CD4-positive, CD25-positive, alpha-beta regulatory T cell (primary cell): ENCODE results near the gene TFF2. TPM values are rescaled to one million over a fixed set of nuclear protein-coding genes. Genes with fewer than 3 reads are reported as not detected.

ENCODE experiments used
- ATAC-seq, 2 donors: fragments of 150-1000 bp; cut with Tn5 transposase; one replicate each; pipeline ENCODE4 v1.10.0; 2021; ENCODE audit warnings: low read depth in 2 of 2, moderate number of reproducible peaks in 2 of 2, moderate library complexity in 1 of 2
- DNase-seq, 3 donors: peaks; one replicate each; pipeline versions ENCODE4 v3.0.0 to v3.0.0-alpha.2; 2012 to 2022; ENCODE audit warnings: mixed read lengths in 1 of 3
- H3K27ac ChIP-seq: one replicate; pipeline ENCODE4 v1.7.0; 2013; ENCODE audit warnings: mild to moderate bottlenecking, low read length; ENCODE audit not compliant: insufficient read depth, poor library complexity, severe bottlenecking
- H3K27me3 ChIP-seq: one replicate; pipeline ENCODE4 v1.7.0; 2013; ENCODE audit warnings: low read length; ENCODE audit not compliant: control insufficient read depth, insufficient read depth
- H3K36me3 ChIP-seq: one replicate; pipeline ENCODE4 v1.7.0; 2013; ENCODE audit warnings: mild to moderate bottlenecking, low read length, moderate library complexity; ENCODE audit not compliant: control insufficient read depth, insufficient read depth
- H3K4me1 ChIP-seq: 2 replicates; pipeline ENCODE4 v1.7.0; 2013; ENCODE audit warnings: mild to moderate bottlenecking, low read length; ENCODE audit not compliant: insufficient read depth, control insufficient read depth, poor library complexity, severe bottlenecking
- H3K4me3 ChIP-seq: one replicate; pipeline ENCODE4 v1.7.0; 2013; ENCODE audit warnings: low read depth, mild to moderate bottlenecking, low read length, moderate library complexity
- H3K9me3 ChIP-seq, 2 experiments: 1 replicate in 1 of 2; 2 replicates in 1 of 2; pipeline ENCODE4 v1.7.0; 2013; ENCODE audit warnings: low read length in 2 of 2, mild to moderate bottlenecking in 1 of 2, moderate library complexity in 1 of 2; ENCODE audit not compliant: control insufficient read depth in 2 of 2
- H3K27ac Mint-ChIP-seq, 3 donors: one replicate each; pipeline ENCODE4 v1.8.0; 2020 to 2022; ENCODE audit warnings: mild to moderate bottlenecking in 3 of 3, mixed read lengths in 3 of 3, moderate library complexity in 2 of 3
- H3K27me3 Mint-ChIP-seq: one replicate; pipeline ENCODE4 v1.8.0; 2022; ENCODE audit warnings: mild to moderate bottlenecking, mixed read lengths
- H3K36me3 Mint-ChIP-seq: one replicate; pipeline ENCODE4 v1.8.0; 2020; ENCODE audit warnings: mixed read lengths
- H3K4me1 Mint-ChIP-seq, 4 donors: one replicate each; pipeline ENCODE4 v1.8.0; 2020 to 2022; ENCODE audit warnings: mixed read lengths in 4 of 4, mild to moderate bottlenecking in 1 of 4
- H3K4me3 Mint-ChIP-seq, 4 donors: one replicate each; pipeline ENCODE4 v1.8.0; 2020 to 2022; ENCODE audit warnings: mild to moderate bottlenecking in 4 of 4, mixed read lengths in 4 of 4, moderate library complexity in 3 of 4
- H3K9me3 Mint-ChIP-seq, 7 donors: one replicate each; pipeline ENCODE4 v1.8.0; 2020 to 2022; ENCODE audit warnings: mixed read lengths in 7 of 7, mild to moderate bottlenecking in 3 of 7, moderate library complexity in 2 of 7
- polyA plus RNA-seq, 4 donors: library from polyadenylated mRNA; unstranded; fragments of 300-500 nt; fragmentation: Illumina TruSeq; gene quantifications; one replicate each; pipeline ENCODE4 v1.2.3, GENCODE V29; 2021
- total RNA-seq: library from RNA; stranded (reverse); gene quantifications from one replicate; pipeline ENCODE4 v1.2.3, GENCODE V29; 2022

The TFF2 gene
- total and polyA plus RNA-seq, 5 donors from 2014 or later = not detected

GRCh38 chr21:42370894-42371654 lies 20.3 kb upstream of the TFF2 start:
- Histone ChIP-seq H3K4me1 (peaks cover 11% of the 10 kb centered on the region), H3K27me3 (no peaks in the 10 kb centered on the region), H3K27ac (no peak overlapping the region), H3K4me3 (no peak overlapping the region), H3K36me3 (no peaks in the 10 kb centered on the region), H3K9me3 (no peaks in the 10 kb centered on the region)
- Mint-ChIP-seq H3K4me3 (no peak overlapping the region), H3K27me3 (peaks cover 5% of the 10 kb centered on the region), H3K36me3 (no peaks in the 10 kb centered on the region), H3K27ac (peak overlapping the region in 2 of 3 donors; percentile 26 to 75), H3K4me1 (peaks cover 3 to 12% (median 7%) of the 10 kb centered on the region in 4 donors), H3K9me3 (no peaks in the 10 kb centered on the region)
- ATAC-seq (no peak), DNase-seq (no peak)

- H3K27me3 ChIP-seq = no peaks in the 10 kb centered on the region
- no peak for ATAC-seq
Measured at GRCh38 chr21:42369821-42370220, 19.0 kb upstream of the TFF2 start.

GRCh38 chr21:42367367-42368165 lies 16.8 kb upstream of the TFF2 start:
- Mint-ChIP-seq H3K4me3 (no peak overlapping the region), H3K27me3 (peaks cover 8% of the 10 kb centered on the region), H3K27ac (no peak overlapping the region), H3K36me3 (no peaks in the 10 kb centered on the region), H3K4me1 (peaks cover 0 to 2% (median 0%) of the 10 kb centered on the region in 4 donors), H3K9me3 (no peaks in the 10 kb centered on the region)
- H3K4me1 ChIP-seq = no peaks in the 10 kb centered on the region
- H3K36me3 ChIP-seq = no peaks in the 10 kb centered on the region
- ATAC-seq (no peak), DNase-seq (no peak)
- H3K9me3 ChIP-seq = no peaks in the 10 kb centered on the region
- H3K27me3 ChIP-seq = no peaks in the 10 kb centered on the region
- no peak overlapping the region for H3K27ac ChIP-seq
- no peak overlapping the region for H3K4me3 ChIP-seq

More at GRCh38 chr21:42369821-42370220, 19.0 kb upstream of the TFF2 start:
- no peak overlapping the region for H3K4me3 ChIP-seq
- no peak overlapping the region for H3K27ac ChIP-seq
- peaks cover 8% of the 10 kb centered on the region for H3K27me3 Mint-ChIP-seq
- no peaks in the 10 kb centered on the region for H3K9me3 ChIP-seq
- H3K36me3 Mint-ChIP-seq = no peaks in the 10 kb centered on the region
- no peak overlapping the region for H3K4me3 Mint-ChIP-seq
- H3K4me1 Mint-ChIP-seq = peaks cover 3 to 11% (median 6%) of the 10 kb centered on the region in 4 donors
- no peaks in the 10 kb centered on the region for H3K36me3 ChIP-seq
- no peak overlapping the region for H3K27ac Mint-ChIP-seq
- peaks cover 6% of the 10 kb centered on the region for H3K4me1 ChIP-seq
- no peaks in the 10 kb centered on the region for H3K9me3 Mint-ChIP-seq
- no peak for DNase-seq

- Histone ChIP-seq H3K9me3 (no peaks in the 10 kb centered on the region), H3K36me3 (no peaks in the 10 kb centered on the region), H3K4me3 (no peak within 1 kb of the TSS), H3K27me3 (no peaks in the 10 kb centered on the region), H3K4me1 (no peaks in the 10 kb centered on the region), H3K27ac (no peak within 1 kb of the TSS)
- H3K36me3 Mint-ChIP-seq = no peaks in the 10 kb centered on the region
- H3K27me3 Mint-ChIP-seq = peaks cover 15% of the 10 kb centered on the region
- peak within 1 kb of the TSS in 1 of 3 donors; percentile 42 for H3K27ac Mint-ChIP-seq
- no peak within 1 kb of the TSS for H3K4me3 Mint-ChIP-seq
- no peaks in the 10 kb centered on the region for H3K9me3 Mint-ChIP-seq
- no peak for ATAC-seq
- peaks cover 0 to 2% (median 0%) of the 10 kb centered on the region in 4 donors for H3K4me1 Mint-ChIP-seq
- no peak for DNase-seq
Measured at GRCh38 chr21:42366292-42367010, 15.7 kb upstream of the TFF2 start, which contains the start of gene TFF1. Gene TFF1 (minus strand): TSS chr21:42366535. CDS start chr21:42366495, 40 bp downstream.

GRCh38 chr21:42365770-42366169 lies 15.0 kb upstream of the TFF2 start:
- Mint-ChIP-seq H3K9me3 (no peaks in the 10 kb centered on the region), H3K36me3 (no peaks in the 10 kb centered on the region), H3K4me1 (peaks cover 0 to 2% (median 0%) of the 10 kb centered on the region in 4 donors), H3K4me3 (no peak overlapping the region), H3K27ac (no peak overlapping the region), H3K27me3 (peaks cover 15% of the 10 kb centered on the region)
- DNase-seq (no peak), ATAC-seq (no peak)
- no peaks in the 10 kb centered on the region for H3K27me3 ChIP-seq
- H3K4me1 ChIP-seq = no peaks in the 10 kb centered on the region
- H3K27ac ChIP-seq = no peak overlapping the region
- H3K9me3 ChIP-seq = no peaks in the 10 kb centered on the region
- no peak overlapping the region for H3K4me3 ChIP-seq
- no peaks in the 10 kb centered on the region for H3K36me3 ChIP-seq

DNA sequence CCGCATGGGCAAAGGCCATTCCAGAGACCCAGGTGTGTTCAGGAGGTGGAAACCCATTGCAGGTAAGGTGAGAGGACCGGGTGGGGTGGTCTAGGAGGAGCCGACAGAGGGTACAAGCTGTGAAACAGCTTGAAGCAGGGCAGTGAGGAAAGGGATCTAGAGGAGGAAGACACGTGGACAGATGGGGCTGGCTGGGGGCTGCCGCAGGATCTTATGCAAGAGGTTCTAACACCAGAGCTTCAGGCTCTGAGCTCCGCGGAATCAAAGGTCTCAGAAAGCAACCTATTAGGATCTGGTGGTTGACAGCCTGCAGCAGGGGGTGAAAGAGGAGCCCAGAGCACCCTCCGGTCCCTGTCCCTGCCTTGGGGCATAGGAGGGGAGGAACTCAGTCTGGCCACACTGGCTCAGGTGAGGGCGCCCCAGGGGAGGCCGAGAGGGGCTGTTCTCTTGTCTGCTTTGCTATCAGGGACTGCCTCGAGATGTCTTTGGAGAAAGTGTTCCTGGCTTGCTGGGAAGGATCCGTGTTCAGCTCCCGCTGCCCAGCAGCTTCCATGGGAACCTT lies 13.6 kb upstream of the TFF2 start:
- no peaks in the 10 kb centered on the region for H3K27me3 ChIP-seq
- H3K4me3 ChIP-seq = no peak overlapping the region
- Mint-ChIP-seq H3K4me3 (no peak overlapping the region), H3K36me3 (no peaks in the 10 kb centered on the region), H3K4me1 (peaks cover 0 to 2% (median 0%) of the 10 kb centered on the region in 4 donors), H3K27ac (no peak overlapping the region), H3K9me3 (no peaks in the 10 kb centered on the region), H3K27me3 (peaks cover 15% of the 10 kb centered on the region)
- no peaks in the 10 kb centered on the region for H3K36me3 ChIP-seq
- H3K4me1 ChIP-seq = no peaks in the 10 kb centered on the region
- no peak for ATAC-seq
- no peak for DNase-seq
- peaks cover 0 to 5% of the 10 kb centered on the region in 2 experiments for H3K9me3 ChIP-seq
- no peak overlapping the region for H3K27ac ChIP-seq

DNA sequence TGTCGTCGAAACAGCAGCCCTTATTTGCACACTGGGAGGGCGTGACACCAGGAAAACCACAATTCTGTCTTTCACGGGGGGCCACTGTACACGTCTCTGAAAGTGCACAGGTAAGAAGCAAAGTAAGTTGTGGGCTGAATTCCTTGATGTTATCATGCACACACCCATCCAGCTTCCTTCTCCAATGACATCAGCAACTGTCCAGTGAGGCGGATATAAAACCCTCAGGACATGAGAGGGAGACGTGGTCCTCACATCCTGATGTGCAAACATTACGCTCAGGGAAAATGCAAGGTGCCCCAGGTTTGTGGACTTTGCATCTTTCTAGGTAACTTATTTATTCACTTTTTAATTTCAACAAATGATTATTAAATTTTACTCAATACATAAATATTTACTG lies 12.5 kb upstream of the TFF2 start:
- Mint-ChIP-seq H3K27ac (no peak overlapping the region), H3K27me3 (peaks cover 15% of the 10 kb centered on the region), H3K9me3 (peaks cover 0 to 2% (median 0%) of the 10 kb centered on the region in 7 donors), H3K36me3 (no peaks in the 10 kb centered on the region), H3K4me1 (peaks cover 0 to 2% (median 0%) of the 10 kb centered on the region in 4 donors), H3K4me3 (no peak overlapping the region)
- DNase-seq = no peak
- ATAC-seq = no peak
- peaks cover 0 to 5% of the 10 kb centered on the region in 2 experiments for H3K9me3 ChIP-seq
- no peaks in the 10 kb centered on the region for H3K4me1 ChIP-seq
- no peak overlapping the region for H3K27ac ChIP-seq
- H3K27me3 ChIP-seq = no peaks in the 10 kb centered on the region
- no peak overlapping the region for H3K4me3 ChIP-seq
- no peaks in the 10 kb centered on the region for H3K36me3 ChIP-seq
